Measurements from ENCODE around the gene DHRS3.

The DHRS3 gene

GRCh38 chr1:12604986-12605385 is 13.0 kb downstream of the DHRS3 start:
- Histone ChIP-seq H3K9me3 (ENCODE audit: insufficient read depth, low read length) (no peaks in the 10 kb centered on the region), H3K9ac (ENCODE audit: low read length) (no peak overlapping the region), H3K4me2 (ENCODE audit: low read length) (no peak overlapping the region), H3K4me1 (ENCODE audit: low read length) (no peaks in the 10 kb centered on the region), H3K79me2 (ENCODE audit: low read length) (no peaks in the 10 kb centered on the region), H3K27me3 (ENCODE audit: low read depth, low read length) (no peaks in the 10 kb centered on the region), H2AFZ (ENCODE audit: low read depth, low read length) (no peak overlapping the region), H4K20me1 (ENCODE audit: insufficient read depth, low read length) (no peaks in the 10 kb centered on the region), H3K36me3 (replicated peaks; ENCODE audit: low read depth, low read length) (no peaks in the 10 kb centered on the region), H3K27ac (ENCODE audit: low read length) (no peak overlapping the region), H3K4me3 (ENCODE audit: low read length) (no peak overlapping the region)
- TF ChIP-seq CTCF (IDR thresholded peaks at IDR 0.05; ENCODE audit: low read depth, low read length) (no peak), EZH2phosphoT487 (IDR thresholded peaks at IDR 0.05; ENCODE audit: low read depth) (no peak)

GRCh38 chr1:12604114-12604874 is 13.7 kb downstream of the DHRS3 start:
- Histone ChIP-seq H3K79me2 (ENCODE audit: low read length) (no peaks in the 10 kb centered on the region), H3K4me1 (ENCODE audit: low read length) (no peaks in the 10 kb centered on the region), H3K9ac (ENCODE audit: low read length) (no peak overlapping the region), H3K4me2 (ENCODE audit: low read length) (no peak overlapping the region), H4K20me1 (ENCODE audit: insufficient read depth, low read length) (no peaks in the 10 kb centered on the region), H3K27ac (ENCODE audit: low read length) (no peak overlapping the region), H3K36me3 (replicated peaks; ENCODE audit: low read depth, low read length) (no peaks in the 10 kb centered on the region), H2AFZ (ENCODE audit: low read depth, low read length) (no peak overlapping the region), H3K4me3 (ENCODE audit: low read length) (no peak overlapping the region), H3K27me3 (ENCODE audit: low read depth, low read length) (no peaks in the 10 kb centered on the region), H3K9me3 (ENCODE audit: insufficient read depth, low read length) (no peaks in the 10 kb centered on the region)
- TF ChIP-seq CTCF (IDR thresholded peaks at IDR 0.05; ENCODE audit: low read depth, low read length) = no peak
- no peak for TF ChIP-seq EZH2phosphoT487 (IDR thresholded peaks at IDR 0.05; ENCODE audit: low read depth)

- no peak overlapping the region for H3K9ac ChIP-seq (ENCODE audit: low read length)
- H3K27me3 ChIP-seq (ENCODE audit: low read depth, low read length) = no peaks in the 10 kb centered on the region
- no peak overlapping the region for H3K4me3 ChIP-seq (ENCODE audit: low read length)
- no peaks in the 10 kb centered on the region for H3K79me2 ChIP-seq (ENCODE audit: low read length)
- H2AFZ ChIP-seq (ENCODE audit: low read depth, low read length) = no peak overlapping the region
- no peaks in the 10 kb centered on the region for H4K20me1 ChIP-seq (ENCODE audit: insufficient read depth, low read length)
- TF ChIP-seq CTCF (IDR thresholded peaks at IDR 0.05; ENCODE audit: low read depth, low read length) = no peak
- H3K27ac ChIP-seq (ENCODE audit: low read length) = no peak overlapping the region
- no peaks in the 10 kb centered on the region for H3K9me3 ChIP-seq (ENCODE audit: insufficient read depth, low read length)
- no peaks in the 10 kb centered on the region for H3K36me3 ChIP-seq (replicated peaks; ENCODE audit: low read depth, low read length)
- no peak overlapping the region for H3K4me2 ChIP-seq (ENCODE audit: low read length)
- H3K4me1 ChIP-seq (ENCODE audit: low read length) = no peaks in the 10 kb centered on the region
Observed at GRCh38 chr1:12603224-12603623, 14.8 kb downstream of the DHRS3 start.

GRCh38 chr1:12602659-12603024 is 15.4 kb downstream of the DHRS3 start:
- H3K27me3 ChIP-seq (ENCODE audit: low read depth, low read length) = no peaks in the 10 kb centered on the region
- no peak overlapping the region for H3K27ac ChIP-seq (ENCODE audit: low read length)
- H3K4me3 ChIP-seq (ENCODE audit: low read length) = no peak overlapping the region
- H3K4me2 ChIP-seq (ENCODE audit: low read length) = no peak overlapping the region
- no peak overlapping the region for H3K9ac ChIP-seq (ENCODE audit: low read length)
- no peaks in the 10 kb centered on the region for H3K4me1 ChIP-seq (ENCODE audit: low read length)
- TF ChIP-seq EZH2phosphoT487 (IDR thresholded peaks at IDR 0.05; ENCODE audit: low read depth) (no peak), CTCF (IDR thresholded peaks at IDR 0.05; ENCODE audit: low read depth, low read length) (no peak)
- no peaks in the 10 kb centered on the region for H4K20me1 ChIP-seq (ENCODE audit: insufficient read depth, low read length)
- no peaks in the 10 kb centered on the region for H3K9me3 ChIP-seq (ENCODE audit: insufficient read depth, low read length)
- no peak overlapping the region for H2AFZ ChIP-seq (ENCODE audit: low read depth, low read length)
- H3K36me3 ChIP-seq (replicated peaks; ENCODE audit: low read depth, low read length) = no peaks in the 10 kb centered on the region
- H3K79me2 ChIP-seq (ENCODE audit: low read length) = no peaks in the 10 kb centered on the region
